Measurements from ENCODE around the gene EFCAB8.
"Not testable (repeated sequence)": the region's sequence is repeated elsewhere in the genome, so short reads cannot be mapped to it uniquely, and the experiment has no call there.

Gene EFCAB8

GRCh38 chr20:32887492-32887891 is 28.8 kb downstream of the EFCAB8 start:
- DNase-seq: no peak

GRCh38 chr20:32888636-32889035 is 29.9 kb downstream of the EFCAB8 start:
- DNase-seq: no peak

- DNase-seq: no peak
Measured at GRCh38 chr20:32889281-32889680, 30.6 kb downstream of the EFCAB8 start.

- no peak for DNase-seq
Measured at GRCh38 chr20:32891491-32891890, 32.8 kb downstream of the EFCAB8 start.

GRCh38 chr20:32891926-32892660 is 33.4 kb downstream of the EFCAB8 start:
- DNase-seq: no peak

GRCh38 chr20:32893263-32894025 is 34.7 kb downstream of the EFCAB8 start:
- no peak for DNase-seq

- peak; percentile 9 for DNase-seq
Measured at GRCh38 chr20:32894026-32894483, 35.3 kb downstream of the EFCAB8 start.

- DNase-seq: no peak
Measured at GRCh38 chr20:32894711-32895355, 36.1 kb downstream of the EFCAB8 start.

- no peak for DNase-seq
Measured at GRCh38 chr20:32896521-32897280, 38.0 kb downstream of the EFCAB8 start.

GRCh38 chr20:32898729-32899128 is 40.0 kb downstream of the EFCAB8 start:
- DNase-seq: peak; percentile 74

- DNase-seq: peak; percentile 57
Measured at GRCh38 chr20:32902456-32903420, 44.0 kb downstream of the EFCAB8 start.

GRCh38 chr20:32903666-32904175 is 45.0 kb downstream of the EFCAB8 start:
- no peak for DNase-seq

- DNase-seq: not testable (repeated sequence)
Measured at GRCh38 chr20:32904678-32905077, 46.0 kb downstream of the EFCAB8 start.

- DNase-seq: no peak
Measured at GRCh38 chr20:32906200-32906599, 47.5 kb downstream of the EFCAB8 start.

- DNase-seq: no peak
Measured at GRCh38 chr20:32906871-32907495, 48.3 kb downstream of the EFCAB8 start.

- no peak for DNase-seq
Measured at GRCh38 chr20:32907886-32908285, 49.2 kb downstream of the EFCAB8 start.

- no peak for DNase-seq
Measured at GRCh38 chr20:32908334-32909292, 49.9 kb downstream of the EFCAB8 start.

- DNase-seq: no peak
Measured at GRCh38 chr20:32909451-32909850, 50.7 kb downstream of the EFCAB8 start.

- DNase-seq: no peak
Measured at GRCh38 chr20:32909896-32910571, 51.3 kb downstream of the EFCAB8 start.

Data from fibroblast of skin of scalp (primary cell).